ENCODE results near the gene GAS6.

GAS6 gene

GRCh38 chr13:113822956-113823744, 40.7 kb downstream of the GAS6 start:
- DNase-seq = no peak

GRCh38 chr13:113822266-113822665, 41.6 kb downstream of the GAS6 start:
- no peak for DNase-seq

- DNase-seq = no peak
Measured at GRCh38 chr13:113821847-113822246, 42.0 kb downstream of the GAS6 start.

- DNase-seq = peak in 57 of 58 donors; percentile 17 to 91 (median 78)
Measured at GRCh38 chr13:113820813-113821651, 42.8 kb downstream of the GAS6 start.

GRCh38 chr13:113819731-113820715, 43.9 kb downstream of the GAS6 start:
- DNase-seq = no peak

- no peak for DNase-seq
Measured at GRCh38 chr13:113819341-113819730, 44.5 kb downstream of the GAS6 start.

- no peak for DNase-seq
Measured at GRCh38 chr13:113818700-113819295, 45.1 kb downstream of the GAS6 start.

- DNase-seq = no peak
Measured at GRCh38 chr13:113817860-113818691, 45.8 kb downstream of the GAS6 start.

GRCh38 chr13:113816946-113817859, 46.7 kb downstream of the GAS6 start:
- peak in 52 of 58 donors; percentile 13 to 77 (median 42) for DNase-seq

- DNase-seq = no peak
Measured at GRCh38 chr13:113816254-113816929, 47.5 kb downstream of the GAS6 start.

GRCh38 chr13:113815151-113816058, 48.5 kb downstream of the GAS6 start:
- DNase-seq = peak in 1 of 58 donors; percentile 13

- DNase-seq = no peak
Measured at GRCh38 chr13:113814435-113814821, 49.4 kb downstream of the GAS6 start.

- DNase-seq = no peak
Measured at GRCh38 chr13:113813749-113814434, 50.0 kb downstream of the GAS6 start.

GRCh38 chr13:113813070-113813748, 50.7 kb downstream of the GAS6 start:
- no peak for DNase-seq

- no peak for DNase-seq
Measured at GRCh38 chr13:113812178-113813040, 51.5 kb downstream of the GAS6 start.
